T-helper 2 cell treated with Interferon-gamma antibody and Interleukin-4, amounts not matched to agents 100 ng/mL and 5 ng/mL, for 36 hours (primary cell): Measurements from ENCODE around the gene FOXJ2. TPM values are rescaled to one million over a fixed set of nuclear protein-coding genes. Genes with fewer than 3 reads are reported as not detected.
"Not testable (repeated sequence)": the region's sequence is repeated elsewhere in the genome, so short reads cannot be mapped to it uniquely, and the experiment has no call there.

Experiments
- intact Hi-C: fragments of 100-400 bp; cut with micrococcal nuclease; formaldehyde crosslinking; loops from one replicate; pipeline ENCODE4 v1.15.1; 2023
- total RNA-seq: library from RNA; stranded (reverse); gene quantifications from 2 replicates; pipeline ENCODE4 v1.2.3, GENCODE V29; 2022

FOXJ2 gene
- total RNA-seq, 1 donor from 2014 or later, result 16.0 TPM

DNA sequence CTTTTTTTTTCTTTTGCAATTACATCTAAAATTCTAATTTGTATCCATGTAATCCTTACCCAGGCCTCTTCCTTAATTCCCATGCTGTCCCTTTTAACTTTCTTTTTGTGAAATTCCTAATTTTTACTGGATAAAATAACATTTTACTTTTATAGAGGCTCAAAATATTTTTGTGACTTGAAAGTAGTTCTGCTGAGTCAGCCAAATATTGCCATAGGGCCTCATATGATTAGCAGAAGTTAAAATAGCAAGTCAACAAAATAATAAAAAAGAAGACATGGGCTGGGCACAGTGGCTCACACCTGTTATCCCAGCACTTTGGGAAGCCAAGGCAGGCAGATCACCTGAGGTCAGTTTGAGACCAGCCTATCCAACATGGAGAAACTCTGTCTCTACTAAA lies 31.6 kb downstream of the FOXJ2 start:
- intact Hi-C loops, result no loop called here

DNA sequence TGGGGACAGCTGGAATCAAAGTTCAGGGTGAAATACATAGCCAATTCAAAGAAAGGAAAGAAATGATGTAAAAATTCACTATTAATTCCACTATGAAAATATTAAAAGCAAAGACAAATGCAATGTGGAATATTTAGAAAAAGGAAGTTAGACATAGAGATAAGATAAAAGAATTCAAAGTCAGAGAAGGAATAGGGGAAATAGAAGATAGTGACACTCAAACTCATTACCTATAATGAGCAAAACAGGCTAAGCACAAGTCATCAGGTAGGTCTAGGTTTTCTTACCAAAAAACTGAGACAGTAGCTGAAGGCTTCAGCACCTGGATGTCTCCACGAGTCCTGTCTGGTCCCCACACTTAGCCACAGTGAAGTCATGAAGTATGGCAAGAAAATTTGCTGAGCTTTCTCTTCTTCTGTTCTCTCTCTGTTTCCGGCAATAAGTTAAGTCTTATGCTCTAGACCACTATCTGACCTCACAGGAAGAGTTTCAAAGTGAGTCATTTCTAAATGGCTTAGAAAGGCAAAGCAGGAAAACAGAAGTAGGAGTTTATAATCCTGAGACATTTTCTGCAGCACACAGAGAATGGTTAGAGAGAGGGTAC lies 33.6 kb downstream of the FOXJ2 start, which contains the start of gene C3AR1:
Gene C3AR1, minus strand, starts transcription at position 369 of the 604 bp plus-strand sequence. CDS start 6,174 bp downstream, outside the sequence.
- intact Hi-C loops, result loop anchor here (1.0 kb wide), 2 partner anchors 16 to 20 kb away; partner anchors contain the start of gene NECAP1

DNA sequence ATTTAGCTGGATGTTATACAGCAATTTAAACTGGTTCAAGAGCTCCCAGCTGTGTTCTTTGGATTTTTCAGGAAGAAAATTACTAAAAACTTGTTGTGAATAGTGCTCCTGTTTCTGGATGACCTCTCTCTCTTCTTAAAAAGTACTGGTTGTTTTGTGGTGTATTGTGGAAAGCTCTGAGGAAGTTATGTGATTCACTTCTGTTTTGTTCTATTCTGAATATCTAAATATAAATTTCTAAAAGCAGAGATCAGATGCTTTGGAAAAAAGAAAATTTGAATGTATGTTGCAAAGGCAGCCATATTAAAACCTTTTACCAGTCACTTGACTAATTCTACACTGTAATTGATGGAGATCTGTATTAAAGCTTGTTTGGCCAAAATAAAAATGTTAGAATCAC lies 37.1 kb downstream of the FOXJ2 start:
- intact Hi-C loops, result no loop called here

DNA sequence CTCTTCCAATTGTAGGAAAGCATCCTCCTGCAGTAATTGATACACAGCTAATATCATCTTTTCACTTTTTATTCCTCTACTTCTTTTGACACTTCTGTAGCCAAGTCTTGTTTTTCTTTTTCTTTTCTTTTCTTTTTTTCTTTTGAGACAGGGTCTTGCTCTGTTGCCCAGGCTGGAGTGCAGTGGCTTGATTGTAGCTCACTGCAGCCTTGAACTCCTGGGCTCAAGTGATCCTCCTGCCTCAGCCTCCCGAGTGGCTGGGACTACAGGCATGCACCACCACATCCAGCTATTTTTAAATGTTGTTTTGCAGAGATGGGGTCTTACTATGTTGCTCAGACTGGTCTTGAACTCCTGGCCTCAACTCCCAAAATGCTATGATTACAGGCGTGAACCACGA lies 39.3 kb downstream of the FOXJ2 start:
- intact Hi-C loops, result not testable (repeated sequence)

DNA sequence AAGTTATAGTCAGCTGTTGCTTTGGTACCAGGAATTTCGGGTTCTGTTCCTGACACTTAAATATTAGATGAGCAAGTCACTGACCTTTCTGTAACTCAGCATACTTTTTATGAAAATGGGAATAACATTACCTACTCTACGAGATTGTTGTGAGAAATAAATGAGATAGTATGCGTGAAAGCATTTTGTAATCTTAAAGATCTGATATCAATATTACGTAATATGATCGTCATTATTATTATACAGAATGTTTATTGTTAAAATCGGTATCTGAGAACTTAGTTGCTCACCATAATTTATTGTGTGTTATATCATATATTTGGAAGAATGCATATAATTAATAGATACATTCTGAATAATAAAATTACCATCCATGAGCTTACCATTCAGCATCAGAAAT lies 43.4 kb downstream of the FOXJ2 start:
- intact Hi-C loops, result no loop called here

DNA sequence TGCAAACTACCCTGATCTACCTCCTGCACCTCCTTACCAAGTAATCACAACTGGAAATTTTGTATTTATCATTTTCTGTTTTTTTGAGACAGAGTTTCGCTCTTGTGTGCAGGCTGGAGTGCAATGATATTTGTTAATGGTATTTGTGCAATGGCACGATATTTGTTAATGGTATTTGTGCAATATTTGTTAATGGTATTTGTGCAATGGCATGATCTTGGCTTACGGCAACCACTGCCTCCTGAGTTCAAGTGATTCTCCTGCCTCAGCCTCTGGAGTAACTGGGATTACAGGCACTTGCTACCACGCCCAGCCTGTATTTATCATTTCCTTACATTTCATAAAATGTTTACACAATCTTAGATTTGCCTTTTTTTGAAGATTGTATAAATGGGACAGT lies 43.9 kb downstream of the FOXJ2 start:
- intact Hi-C loops, result no loop called here

DNA sequence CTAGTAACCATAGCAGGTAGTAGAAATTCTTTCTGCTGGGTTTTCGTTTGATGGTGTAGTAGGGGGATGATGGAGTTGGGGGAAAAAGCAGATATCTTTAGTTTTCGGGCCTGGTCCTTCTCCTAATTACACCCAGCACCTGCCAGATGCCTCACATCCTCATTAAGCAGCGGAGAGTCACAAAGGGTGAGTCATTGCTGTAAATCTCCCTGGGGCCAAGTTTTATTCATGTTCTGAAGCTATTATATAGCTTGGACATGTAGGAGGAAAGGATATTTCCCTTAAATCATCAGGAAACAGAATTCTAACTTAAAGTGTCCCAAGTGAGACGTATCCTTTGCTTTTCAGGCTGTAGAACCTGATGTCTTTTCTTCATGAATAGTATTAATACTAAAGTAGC lies 44.7 kb downstream of the FOXJ2 start:
- intact Hi-C loops, result no loop called here

DNA sequence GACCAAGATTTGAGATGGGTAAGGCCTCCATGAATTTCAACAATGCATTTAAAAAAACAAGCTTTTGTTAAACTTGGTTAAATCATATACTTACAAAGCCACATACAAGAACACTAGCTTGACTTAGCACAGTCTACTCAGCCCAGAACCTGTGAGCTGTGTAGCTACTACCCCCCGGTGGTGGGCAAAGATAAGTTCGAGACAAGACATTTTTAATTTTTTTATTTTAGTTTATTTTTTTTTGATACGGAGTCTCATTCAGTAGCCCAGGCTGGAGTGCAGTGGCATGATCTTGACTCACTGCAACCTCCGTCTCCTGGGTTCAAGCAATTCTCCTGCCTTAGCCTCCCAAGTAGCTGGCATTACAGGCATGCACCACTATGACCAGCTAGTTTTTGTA lies 45.9 kb downstream of the FOXJ2 start:
- intact Hi-C loops, result loop anchor here (1.0 kb wide), 1 partner anchor 32 kb away; no protein-coding TSS in a partner anchor

DNA sequence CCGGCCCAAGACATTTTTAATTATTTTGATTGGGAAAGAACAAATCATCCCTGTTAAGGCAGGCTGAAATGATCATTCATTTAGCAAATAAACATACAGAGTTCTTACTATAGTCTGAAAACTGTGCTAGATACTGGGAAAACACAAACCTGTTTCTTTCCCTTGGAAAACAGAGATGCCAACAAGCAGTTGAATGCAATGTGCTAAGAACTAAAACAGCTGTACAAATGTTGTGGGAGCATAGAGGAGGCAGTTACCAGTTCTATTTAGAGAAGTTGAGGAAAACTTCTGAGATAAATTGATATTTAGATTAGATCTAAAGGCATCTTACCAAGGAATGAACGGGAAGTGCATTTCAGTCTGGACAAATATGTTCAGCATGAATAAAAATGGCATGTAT lies 46.4 kb downstream of the FOXJ2 start:
- intact Hi-C loops, result loop anchor here (1.0 kb wide), 1 partner anchor 33 kb away; no protein-coding TSS in a partner anchor

DNA sequence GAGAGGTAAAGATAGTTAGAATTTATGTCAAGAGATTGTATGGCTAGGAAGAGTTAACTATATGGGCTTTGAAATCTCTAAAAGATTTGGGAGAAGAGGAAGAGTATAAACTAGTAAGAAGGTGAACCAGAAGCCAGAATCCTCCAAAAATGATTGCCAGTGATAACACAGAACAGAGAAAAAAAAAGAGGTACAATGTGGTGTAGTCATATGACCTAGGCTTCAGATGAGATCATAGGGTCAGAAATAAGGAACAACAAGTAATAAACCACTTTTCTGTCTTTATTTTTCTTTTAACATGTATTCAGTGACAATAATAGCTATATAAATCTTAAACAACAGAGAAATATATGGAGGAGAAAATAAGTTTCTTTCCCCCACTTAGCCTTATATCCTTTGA lies 47.6 kb downstream of the FOXJ2 start:
- intact Hi-C loops, result loop anchor here (5.0 kb wide), 2 partner anchors 893 to 1208 kb away; partner anchors contain the start of genes PEX5 and SPSB2

DNA sequence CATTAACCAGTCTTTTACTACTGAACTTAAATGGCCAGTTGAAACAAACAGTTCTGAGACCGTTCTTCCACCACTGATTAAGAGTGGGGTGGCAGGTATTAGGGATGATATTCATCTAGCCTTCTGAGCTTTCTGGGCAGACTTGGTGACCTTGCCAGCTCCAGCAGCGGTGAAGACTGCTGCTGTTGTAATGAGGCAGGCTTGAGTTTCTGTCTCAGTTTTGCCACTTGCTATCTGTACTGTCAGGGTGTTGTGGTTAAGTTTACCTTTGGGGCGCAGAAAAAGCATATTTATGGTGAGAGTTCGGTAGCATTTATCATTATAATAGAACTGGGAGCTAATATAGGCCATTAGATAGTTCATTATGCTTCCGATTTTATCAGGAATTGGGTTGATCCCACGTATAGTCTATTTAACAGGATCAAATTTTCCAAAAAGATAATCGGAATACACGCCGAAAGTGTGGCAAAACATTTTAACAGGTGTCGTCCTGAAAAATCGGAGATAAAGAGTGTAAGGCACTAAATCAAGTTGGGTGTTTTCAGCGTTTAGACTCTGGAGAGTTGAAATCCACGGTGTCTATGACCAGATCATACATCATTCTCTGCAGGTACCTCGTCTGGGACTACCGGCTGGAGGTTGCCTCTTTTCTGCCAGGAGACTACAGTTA lies 48.9 kb downstream of the FOXJ2 start:
- intact Hi-C loops, result loop anchor here (5.0 kb wide), 2 partner anchors 894 to 1209 kb away; partner anchors contain the start of genes PEX5 and SPSB2

DNA sequence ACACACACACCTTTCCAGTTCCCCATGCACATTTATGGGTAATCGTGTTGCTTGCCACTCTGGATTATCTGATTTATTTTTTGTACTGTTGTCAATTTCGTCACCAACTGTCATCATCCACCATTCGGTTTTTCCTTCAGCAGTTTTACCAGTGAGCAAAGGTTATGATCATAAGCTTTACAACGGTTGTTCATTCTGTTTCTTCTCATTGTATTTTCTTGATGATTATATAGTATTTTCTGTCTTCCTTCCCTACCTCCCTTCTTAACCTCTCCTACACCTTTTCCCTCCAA lies 50.2 kb downstream of the FOXJ2 start:
- intact Hi-C loops, result loop anchor here (1.0 to 5.0 kb wide), 7 partner anchors 16 to 1210 kb away; partner anchors contain the start of genes C3AR1, M6PR, PEX5 and SLC2A3

DNA sequence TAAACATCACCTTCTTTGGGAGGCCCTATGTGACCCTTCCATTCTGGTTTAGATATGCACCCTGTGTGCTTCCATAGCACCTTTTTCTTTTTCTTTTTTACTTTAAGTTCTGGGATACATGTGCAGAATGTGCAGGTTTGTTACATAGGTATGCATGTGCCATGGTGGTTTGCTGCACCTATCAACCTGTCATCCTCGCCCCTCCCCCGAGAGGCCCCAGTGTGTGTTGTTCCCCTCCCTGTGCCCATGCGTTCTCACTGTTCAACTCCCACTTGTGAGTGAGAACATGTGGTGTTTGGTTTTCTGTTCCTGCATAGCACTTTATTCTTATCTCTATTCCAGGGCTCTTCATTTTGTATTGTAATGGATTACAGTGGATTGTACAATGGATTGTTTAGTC lies 51.8 kb downstream of the FOXJ2 start:
- intact Hi-C loops, result loop anchor here (5.0 kb wide), 2 partner anchors 897 to 1212 kb away; partner anchors contain the start of genes PEX5 and SPSB2

DNA sequence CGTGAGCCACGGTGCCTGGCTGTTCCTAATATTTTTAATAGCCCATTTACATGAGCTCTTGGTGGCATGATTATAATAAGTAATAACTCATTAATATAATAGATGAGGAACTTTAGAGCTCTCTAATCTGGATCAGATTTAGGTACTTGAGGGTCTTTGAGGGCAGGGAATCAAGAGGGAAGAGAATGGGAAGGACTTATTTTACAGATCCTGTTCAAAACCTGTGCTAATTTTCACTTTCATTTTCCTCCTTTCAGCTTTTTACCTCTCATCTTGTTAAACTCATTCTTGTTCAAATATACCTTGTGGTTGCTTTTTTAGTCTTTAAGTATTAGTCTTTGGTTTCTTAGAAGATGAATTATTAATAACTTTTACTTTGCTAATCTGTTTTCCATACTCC lies 55.1 kb downstream of the FOXJ2 start:
- intact Hi-C loops, result no loop called here

DNA sequence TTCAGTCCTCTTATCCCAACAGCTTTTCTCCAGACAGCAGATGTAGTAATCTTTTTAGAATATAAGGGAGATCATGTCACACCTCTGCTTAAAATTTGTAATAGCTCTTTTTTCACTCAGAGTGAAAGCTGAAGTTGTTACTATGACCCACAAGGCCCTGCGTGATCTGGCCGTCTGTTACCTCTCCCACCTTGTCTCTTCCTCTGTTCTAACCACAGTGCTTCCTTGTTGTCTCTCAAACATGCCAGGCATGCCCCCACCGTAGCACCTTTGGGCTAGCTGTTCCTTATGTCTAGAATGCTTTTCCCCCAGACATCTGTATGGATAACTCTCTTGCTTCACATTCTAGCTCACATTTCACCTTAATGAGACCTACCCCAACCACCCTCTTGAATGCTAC lies 56.1 kb downstream of the FOXJ2 start:
- intact Hi-C loops, result no loop called here

DNA sequence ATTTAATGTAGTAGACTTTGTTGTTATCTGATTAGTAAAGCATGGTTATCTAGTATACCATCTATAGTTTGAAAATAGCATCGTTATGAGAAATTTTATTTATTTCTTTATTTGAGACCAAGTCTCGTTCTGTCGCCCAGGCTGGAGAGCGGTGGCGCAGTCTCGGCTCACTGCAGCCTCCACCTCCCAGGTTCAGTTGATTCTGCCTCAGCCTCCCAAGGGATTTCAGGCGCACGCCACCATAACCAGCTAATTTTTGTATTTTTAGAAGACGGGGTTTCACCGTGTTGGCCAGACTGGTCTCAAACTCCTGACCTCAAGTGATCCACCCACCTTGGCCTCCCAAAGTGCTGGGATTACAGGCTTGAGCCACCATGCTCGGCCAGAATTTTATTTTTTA lies 56.8 kb downstream of the FOXJ2 start:
- intact Hi-C loops, result not testable (repeated sequence)

DNA sequence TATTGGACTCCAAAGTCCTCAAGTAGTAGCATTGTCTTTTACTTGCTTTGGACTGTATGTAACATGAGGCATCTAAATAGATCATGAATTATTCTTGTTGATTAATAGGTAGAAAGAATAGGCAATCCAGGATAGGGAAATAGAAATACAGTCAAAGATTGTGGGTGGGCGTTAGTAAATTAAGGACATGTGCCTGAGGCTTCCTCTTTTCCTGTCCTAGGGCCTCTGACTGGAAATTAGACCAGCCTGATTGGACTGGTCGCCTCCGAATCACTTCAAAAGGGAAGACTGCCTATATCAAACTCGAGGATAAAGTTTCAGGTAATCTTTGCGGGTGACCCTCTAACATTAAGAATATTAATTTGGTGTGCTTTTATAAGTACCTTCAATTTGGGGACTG lies 57.2 kb downstream of the FOXJ2 start:
- intact Hi-C loops, result no loop called here

DNA sequence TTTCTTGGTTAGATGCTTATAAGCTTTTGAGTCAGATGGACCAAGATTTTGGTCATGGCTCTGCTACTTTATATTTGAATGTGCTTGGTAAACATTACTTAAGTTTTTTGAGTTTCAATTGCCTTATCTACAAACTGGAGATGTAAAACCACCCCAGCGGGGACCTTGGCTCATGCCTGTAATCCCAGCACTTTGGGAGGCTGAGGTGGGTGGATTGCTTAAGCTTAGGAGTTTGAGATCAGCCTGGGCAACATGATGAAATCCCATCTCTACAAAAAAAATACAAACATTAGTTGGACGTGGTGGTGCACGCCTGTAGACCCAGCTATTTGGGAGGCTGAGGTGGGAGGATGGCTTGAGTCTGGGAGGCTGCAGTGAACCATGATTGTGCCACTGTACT lies 60.8 kb downstream of the FOXJ2 start:
- intact Hi-C loops, result no loop called here

DNA sequence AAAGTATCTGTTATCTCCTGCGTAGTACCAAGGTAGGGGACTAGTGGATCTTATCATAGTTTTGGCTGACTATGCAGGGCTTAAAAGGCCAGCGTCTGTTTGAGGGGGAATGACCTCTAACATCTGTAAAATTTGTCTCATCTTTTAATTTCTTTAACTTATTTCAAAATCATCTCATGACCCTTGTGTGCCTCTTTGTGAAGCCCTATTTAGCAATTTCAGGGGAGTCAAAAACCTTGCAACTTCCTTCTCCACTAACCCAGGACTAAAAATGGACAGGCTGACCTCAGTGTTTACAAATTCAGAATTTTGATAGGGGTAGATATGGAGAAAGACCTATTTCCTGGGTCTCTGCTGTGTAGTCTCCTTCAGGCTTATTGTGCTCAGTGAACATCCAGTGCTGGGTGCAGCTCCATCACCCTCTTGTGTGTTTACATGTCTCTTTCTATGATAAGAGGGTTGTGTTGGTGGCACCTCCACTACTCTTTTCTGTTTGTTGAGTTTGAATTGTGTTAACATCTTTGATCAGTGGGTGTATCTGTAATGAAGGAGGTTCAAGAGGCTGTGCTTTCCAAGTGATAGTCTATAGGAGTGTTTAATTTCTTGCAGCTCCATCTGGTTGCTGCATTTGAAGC lies 63.9 kb downstream of the FOXJ2 start:
- intact Hi-C loops, result no loop called here

DNA sequence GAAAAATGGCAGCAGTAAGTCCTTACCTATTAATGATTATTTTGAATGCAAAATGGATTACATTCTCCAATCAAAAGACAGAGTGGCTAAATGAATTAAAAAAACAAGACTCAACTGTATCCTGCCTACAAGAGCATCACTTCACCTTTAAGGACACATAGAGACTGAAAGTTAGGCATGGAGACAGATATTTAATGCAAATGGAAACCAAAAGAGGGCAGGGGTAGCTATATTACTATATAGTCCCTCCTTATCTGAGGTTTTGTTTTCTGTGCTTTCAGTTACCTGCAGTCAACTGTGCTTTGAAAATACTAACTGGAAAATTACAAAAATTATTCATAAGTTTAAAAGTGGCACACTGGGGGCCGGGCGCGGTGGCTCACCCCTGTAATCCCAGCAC lies 66.7 kb downstream of the FOXJ2 start:
- intact Hi-C loops, result no loop called here
